DMS114 treated with DMSO at 0.1 percent for 48 hours (cell line): Measurements from ENCODE around the gene DLL3.

Source experiments
- DNase-seq: peaks from one replicate; lab custom pipeline; 2025; ENCODE audit not compliant: unreplicated experiment; lab: John Stamatoyannopoulos, UW

The DLL3 gene

GRCh38 chr19:39550197-39550596 is 51.5 kb downstream of the DLL3 start:
- DNase-seq = no peak

- no peak for DNase-seq
These were observed 54.4 kb downstream of the DLL3 start for GRCh38 chr19:39553082-39553652.

- no peak for DNase-seq
These were observed 56.1 kb downstream of the DLL3 start for GRCh38 chr19:39554701-39555311.

DNA sequence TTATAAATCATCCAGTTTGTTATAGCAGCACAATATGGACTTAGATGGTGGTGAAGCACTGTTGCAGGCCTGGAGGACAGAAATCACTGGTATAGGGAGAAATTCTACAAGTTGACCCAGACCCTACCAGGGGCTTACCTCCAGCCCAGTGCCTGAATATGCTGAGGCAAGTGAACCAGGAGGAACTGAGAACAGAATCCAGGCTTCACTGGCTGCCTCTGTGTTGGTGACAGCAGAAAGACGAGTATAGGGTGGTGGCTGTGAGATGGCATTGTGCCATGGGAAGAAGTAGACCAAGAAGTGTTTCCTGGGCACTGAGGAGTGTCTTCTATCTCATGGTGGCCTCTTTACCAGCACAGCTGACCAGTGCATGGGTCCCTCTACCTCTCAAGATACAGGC is 57.1 kb downstream of the DLL3 start:
- DNase-seq = no peak
